Inflammatory macrophage treated with lipopolysaccharide for 1 hour (primary cell): ENCODE measurements around the gene DOC2B.
A peak's percentile ranks its signal among the peaks of the same experiment; 100 is the strongest.
"Not testable (repeated sequence)": the region's sequence is repeated elsewhere in the genome, so short reads cannot be mapped to it uniquely, and the experiment has no call there.

Source experiments
- DNase-seq, 2 donors: peaks; one replicate each; pipeline ENCODE4 v3.0.0-alpha.2; 2020 to 2022

The DOC2B gene

DNA sequence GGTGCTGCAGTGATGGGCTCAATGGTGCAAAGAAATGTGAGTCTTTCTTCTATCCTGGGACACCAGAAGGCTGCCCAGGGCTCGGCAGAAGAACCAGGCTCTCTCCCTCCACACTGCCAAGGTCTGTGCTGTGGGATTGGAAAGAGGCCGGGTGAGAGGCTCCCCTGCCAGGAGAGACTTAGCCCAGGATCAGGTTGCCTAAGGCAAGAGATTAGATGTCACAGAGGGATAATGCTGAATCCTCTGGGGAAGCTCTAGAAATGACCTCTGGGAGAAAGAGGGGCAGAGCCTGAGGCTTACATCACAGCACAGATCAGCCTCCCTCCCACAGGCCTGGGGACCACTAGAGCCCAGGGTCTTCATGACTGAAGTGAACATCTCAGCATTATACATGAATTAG lies 5.7 kb upstream of the DOC2B start:
- no peak for DNase-seq

DNA sequence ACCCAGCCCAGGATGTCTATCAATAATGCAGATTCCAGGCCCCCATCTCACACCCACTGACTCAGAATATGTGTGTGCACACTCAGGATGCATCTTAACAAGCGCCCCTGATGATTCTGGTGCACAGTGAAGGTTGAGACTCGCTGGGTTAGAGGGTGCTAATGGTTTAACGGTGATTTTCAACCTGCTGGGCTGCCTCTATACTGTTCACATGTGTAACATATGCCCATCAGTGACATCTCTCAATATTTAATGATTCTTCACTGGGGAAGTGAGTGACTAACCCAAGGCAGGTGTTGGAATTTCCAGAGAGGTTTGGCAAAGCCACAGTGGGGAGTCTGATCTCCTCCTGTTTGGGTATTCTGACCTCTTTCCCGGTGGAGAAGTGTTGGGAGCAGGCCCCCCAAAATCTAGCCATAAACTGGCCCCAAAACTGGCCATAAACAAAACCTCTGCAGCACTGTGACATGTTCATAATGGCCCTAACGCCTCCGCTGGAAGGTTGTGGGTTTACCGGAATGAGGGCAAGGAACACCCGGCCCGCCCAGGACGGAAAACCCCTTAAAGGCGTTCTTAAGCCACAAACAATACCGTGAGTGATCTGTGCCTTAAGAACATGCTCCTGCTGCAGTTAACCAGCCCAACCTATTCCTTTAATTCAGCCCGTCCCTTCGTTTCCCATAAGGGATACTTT lies 4.1 kb upstream of the DOC2B start:
- peak in 1 of 2 donors; percentile 28 for DNase-seq

DNA sequence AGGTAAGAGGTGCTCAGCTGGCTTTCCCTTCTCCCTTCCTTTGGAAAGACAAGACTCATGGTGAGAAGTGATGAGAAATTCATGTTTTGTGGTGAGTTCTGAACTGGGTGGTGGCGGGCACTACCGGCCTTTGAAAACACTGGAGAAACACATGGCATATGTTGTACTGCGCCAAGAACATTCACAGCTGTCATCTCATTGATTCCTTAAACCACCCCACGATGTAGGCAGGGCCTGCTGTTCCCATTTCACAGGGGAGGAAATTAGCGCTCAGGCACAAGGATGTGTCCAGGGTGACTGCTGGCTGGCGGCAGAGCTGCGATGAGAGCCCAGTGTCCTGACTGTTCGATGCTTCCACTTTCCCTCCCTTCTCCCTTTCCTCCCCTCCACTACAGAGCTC lies 1.6 kb upstream of the DOC2B start:
- DNase-seq, result no peak

DNA sequence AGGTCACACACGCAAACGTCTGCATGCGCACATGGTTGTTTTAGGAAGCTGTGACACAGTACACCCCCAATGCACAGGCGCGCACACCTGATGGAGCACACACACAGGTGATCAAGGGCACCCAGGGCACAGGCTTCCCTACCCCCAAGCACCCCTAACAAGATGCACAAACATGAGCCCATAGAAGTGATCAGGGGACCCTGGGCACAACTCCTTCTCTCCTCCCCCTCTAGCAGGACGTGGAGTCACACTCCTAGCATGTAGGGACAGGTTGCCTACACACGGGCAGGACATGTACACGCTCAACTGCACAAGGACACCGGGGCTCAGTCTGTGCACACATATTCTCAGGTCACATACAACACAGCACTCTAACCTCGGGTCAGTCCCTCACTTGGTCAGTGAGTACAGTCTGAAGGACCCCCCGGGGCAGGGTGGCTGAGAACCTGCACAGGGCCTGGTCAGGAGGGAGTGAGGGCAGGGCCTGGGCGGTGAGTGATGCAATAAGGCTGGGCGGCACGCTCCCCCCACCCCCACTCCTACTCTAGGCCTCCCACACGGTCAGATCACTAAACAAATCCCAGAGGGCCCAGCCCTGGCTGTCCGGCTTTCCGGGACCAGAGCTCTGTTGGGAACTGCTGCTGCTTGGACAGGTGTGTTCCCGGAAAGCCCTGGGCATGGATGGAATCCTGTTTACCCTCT lies 751 bp upstream of the DOC2B start:
- no peak for DNase-seq

DNA sequence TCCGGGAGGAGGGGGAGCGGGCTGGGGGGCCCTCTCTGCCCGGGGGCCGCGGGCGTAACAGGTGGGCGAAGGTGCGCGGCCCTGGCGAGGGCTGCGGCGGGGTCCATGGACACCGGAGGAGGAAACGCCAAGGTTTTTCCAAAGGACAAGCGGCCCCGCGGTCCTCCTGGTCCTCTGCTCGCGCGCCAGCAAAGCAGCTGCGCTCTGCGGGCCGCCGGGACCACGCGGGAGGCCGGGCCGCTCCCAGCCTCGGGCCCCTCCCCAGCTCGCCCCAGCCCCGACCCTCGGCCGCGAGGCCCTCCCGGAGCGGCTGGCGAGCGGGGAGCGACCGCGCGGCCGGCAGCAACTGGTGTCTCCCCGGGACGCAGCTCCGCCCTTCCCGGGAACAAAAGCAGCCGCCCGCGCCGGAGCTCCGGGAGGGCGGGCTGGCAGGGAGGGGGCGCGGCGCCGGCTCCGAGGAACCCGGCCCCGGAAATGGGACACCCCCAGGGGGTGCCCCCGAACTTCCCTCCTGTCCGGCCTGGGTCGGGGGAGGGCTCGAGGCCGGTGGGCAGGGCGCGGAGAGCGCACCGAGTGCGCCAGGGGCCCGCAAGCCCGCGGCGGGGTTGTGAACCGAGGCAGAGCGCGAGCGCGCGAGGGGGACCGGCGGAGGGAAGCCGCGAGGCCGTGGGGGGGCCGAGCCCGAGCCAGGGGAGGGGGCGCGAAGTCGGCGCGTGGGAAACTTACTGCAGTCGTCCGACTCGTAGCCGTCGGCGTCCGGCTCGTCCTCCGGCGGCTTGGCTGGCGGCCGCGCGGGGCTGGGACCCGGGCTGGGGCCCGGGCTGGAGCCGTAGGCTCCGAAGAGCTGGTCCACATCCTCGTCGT lies 837 bp downstream of the DOC2B start:
- DNase-seq, result no peak

DNA sequence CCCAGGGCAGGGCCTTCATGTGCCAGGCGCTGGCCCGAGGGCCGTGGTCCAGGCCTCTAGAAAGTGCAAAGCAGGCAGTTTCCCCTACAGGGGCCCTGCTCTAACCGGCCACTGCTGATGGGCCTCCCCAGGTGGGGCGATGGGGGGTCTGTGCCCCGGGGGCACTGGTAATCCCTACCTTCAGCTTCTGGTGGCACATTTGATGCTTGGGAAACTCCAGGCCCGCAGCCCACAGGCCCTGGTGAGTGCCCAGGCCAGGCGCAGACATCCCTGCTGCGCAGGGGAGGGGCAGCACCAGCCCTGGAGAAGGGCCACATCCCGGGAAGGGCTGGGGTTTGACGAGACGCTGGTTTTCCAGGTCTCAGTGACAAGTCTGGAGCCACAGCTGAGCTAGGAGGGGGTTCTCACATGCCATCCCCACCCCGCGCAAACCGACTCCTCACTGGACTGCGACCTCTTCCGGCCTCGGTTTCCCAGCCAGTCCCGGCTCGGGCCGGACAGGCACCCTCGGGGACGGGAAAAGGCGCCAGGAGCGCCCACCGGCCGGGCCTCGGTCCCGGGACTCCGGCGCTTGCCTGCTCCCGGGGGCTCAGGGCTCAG lies 1.6 kb downstream of the DOC2B start:
- DNase-seq, result no peak

DNA sequence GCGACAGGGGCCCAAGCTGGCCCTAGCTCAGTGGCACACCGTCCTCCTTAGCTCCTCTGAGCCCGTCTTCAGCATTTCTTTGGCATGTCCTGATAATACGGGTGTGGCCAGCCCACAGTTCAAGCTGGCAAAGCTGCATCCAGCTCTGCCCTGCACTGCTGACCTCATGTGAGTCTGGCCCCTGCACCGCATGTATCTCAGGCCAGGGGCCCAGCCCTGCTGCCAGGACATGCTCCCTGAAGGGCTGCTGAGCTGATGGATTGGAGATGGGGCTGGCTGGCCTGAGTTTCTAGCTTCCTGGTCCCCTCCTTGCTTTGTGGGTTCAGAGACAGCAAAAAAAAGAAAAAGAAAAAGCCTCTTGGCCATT lies 2.4 kb downstream of the DOC2B start:
- no peak for DNase-seq

DNA sequence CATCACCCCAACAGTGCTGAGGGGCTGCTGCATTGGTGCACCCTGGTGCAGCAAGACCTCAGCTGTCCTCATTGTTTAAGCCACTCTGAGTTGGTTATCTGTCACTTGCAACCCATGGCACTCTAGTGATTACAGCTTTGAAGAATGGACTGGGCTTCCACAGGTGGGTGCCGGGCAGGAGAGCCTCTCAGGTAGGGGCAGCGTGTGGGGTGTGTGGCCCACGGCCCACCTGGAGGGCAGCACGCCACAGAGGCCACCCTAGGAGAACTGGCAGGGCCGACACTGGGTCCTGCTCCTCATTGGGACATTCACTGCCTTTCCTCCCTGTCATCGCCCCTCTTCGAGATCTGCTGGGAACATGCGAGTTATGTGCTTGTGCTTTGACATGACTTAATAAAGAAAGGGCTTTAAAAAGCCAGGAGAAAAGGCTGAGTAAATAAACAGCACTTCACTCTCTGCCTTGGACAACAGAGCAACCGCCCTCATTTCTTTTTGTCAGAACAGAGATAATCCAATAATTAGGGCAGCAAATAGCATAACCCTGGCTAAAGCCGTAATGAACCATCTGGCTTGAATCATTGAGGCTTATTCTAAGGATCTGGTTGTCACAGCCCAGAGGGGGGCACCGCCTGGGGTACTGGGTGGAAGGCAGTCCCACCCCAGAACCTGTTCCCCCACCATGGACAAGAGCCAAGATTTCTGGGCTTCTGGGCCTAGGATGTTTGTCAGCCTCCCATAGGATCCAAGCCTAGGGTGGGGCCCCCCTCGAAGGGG lies 3.0 kb downstream of the DOC2B start:
- no peak for DNase-seq

DNA sequence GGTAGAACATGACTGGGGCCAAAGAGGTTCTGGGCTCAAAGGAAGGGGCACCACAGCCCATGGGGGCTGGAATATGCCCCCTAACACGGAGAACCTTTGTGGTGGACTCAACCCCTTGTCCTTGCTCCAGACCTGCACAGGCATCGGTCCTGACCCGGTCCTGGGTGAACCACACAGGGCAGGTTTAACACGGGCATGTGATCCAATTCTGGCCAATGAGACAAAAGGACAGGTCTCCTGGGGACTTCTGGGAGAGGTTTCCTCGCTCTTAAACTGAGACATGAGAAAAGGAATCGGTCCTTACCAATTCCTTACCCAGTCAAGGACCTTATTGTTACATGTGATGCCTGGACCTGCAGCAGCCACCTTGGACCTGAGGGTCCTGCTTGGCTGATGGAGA lies 3.7 kb downstream of the DOC2B start:
- no peak for DNase-seq

DNA sequence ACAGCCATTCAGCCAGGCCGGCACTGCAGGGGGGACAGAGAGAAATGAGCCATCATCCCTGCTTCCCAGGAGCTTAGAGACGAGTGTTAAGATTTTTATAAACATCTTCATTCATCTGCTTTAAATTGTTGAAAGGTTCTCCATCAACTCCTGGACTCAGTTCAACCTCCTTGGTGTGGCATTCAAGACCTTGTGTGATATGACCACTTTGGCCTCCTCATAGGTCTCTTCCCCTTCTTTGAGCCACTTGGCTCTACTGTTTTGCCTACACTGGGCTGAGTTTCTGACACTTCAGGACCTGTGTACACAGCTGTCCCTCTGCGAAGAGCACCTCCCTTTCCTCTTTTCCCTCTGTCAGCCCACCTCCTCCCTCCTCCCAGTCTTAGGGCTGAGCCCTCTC lies 4.3 kb downstream of the DOC2B start:
- no peak for DNase-seq

DNA sequence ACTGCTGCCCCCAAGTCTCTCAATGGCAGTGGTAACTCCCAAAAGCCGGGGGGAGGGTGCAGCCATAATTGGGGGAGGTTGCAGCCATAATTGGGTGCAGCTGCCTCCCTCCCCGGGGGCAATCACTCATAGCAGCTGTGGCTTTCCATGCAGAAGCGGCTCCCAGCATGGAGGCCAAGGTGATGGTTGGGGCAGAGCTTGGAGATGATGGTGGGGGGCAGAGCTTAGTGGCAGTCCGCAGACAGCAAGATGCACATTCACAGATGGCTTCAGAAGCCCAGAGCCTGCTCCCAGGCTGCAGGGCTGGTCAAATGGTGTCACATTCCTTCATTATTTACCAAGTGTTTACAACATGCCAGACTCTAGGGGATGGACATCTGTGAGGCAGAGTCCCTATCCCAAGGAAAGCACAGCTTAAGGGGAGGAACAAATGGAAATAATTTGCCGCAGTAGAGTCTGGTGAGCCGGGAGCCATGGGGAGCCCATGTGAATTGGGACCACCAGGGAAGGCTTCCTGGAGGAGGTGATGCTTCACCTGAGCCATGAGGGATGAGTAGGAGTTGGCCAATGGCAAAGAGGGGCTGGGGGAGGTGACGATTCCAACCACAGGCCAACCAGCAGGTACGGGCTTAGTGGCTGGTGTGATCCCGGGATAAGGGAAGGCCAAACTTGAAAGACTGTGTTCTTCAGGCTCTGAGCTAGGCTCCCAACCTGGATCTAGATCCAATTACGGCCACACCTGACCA lies 8.1 kb downstream of the DOC2B start:
- DNase-seq, result no peak

DNA sequence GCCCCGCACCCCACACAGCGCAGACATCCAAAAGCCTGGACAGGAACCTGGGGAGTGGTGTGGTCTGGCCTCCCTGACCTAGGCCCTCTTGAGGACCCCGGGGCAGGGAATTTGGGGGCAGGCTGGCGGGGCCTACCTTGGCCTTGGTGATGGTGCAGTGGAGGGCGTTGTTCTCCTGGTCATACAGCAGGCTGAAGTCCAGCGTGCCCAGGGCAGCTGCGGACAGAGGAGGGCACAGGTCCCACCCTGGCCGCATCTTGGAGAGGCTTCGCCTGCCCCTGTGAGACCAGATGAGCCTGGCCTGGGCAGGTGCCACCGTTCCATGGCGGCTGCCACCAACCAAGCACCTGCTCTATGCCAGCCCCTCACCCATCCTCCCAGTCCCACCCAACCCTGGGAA lies 9.0 kb downstream of the DOC2B start:
- no peak for DNase-seq

DNA sequence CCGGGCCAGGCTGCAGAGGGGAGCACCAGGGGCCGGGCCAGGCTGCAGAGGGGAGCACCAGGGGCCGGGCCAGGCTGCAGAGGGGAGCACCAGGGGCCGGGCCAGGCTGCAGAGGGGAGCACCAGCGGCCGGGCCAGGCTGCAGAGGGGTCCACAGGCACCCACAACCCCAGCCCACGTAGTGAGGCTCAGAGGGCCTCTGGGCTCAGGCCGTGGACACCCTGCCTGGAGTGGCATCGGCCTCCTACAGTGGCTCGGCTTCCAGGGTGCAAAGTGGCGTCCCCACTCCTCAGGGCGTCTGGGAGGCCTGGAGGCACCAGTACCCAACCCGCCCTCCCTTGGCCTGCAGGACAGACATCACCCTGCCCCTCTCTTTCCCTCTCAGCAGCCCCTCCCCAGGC lies 9.6 kb downstream of the DOC2B start:
- no peak for DNase-seq

DNA sequence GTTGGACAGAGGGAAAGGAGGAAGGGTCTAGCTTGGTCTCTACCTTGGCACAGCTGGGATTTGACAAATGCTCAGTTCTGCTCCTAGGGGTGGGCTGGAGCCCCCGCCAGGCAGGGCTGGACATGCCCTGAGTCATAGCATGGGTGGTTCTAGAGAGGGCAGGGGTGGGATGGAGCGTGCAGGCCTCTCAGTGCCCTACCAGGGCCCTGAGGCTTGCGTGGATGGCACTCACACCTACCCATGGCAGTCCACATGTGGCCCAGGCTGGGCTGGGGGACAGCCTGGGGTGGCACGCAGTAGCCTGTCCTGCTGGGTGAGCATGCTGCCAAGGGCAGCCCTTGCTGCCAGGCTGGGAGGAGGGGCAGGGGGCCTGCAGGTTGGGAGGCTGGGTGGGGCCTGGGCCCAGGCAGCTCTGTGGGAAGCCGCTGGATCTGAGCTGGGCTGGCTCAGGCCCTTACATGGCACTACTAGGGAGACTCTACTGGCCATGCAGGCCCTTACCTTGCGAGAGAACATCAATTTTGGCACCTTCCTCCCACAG lies 11.2 kb downstream of the DOC2B start:
- no peak for DNase-seq

DNA sequence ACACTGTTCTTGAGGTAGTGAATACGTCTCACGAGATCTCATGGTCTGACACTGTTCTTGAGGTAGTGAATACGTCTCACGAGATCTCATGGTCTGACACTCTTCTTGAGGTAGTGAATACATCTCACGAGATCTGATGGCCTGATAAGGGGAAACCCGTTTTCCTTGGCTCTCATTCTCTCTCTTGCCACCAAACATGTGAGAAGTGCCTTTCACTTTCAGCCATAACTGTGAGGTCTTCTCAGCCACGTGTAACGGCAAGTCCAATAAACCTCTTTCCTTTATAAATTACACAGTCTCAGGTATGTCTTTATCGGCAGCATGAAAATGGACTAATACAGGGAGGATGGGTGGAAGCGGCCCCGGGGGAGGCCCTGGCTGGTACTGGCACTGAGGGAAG lies 12.8 kb downstream of the DOC2B start:
- not testable (repeated sequence) for DNase-seq

DNA sequence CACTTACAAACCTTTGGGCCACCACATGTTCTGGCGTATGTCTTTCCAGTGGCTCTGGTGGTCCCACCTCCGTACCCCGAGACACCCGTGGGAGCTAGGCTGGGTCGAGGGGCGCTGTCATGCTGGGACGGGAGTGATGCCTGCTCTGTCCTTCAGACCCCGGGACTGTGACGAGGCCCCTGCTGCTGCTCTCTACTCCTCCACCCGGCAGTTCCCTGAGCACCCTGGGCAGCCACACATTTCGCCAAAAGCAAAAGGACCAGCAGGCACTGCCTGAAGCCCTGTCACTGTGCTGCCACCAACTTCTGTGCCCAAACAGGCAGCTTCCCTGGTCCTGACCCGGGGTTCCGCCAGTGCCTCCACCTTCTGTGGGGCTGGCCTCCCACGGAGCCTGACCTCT lies 15.5 kb downstream of the DOC2B start:
- DNase-seq, result no peak

DNA sequence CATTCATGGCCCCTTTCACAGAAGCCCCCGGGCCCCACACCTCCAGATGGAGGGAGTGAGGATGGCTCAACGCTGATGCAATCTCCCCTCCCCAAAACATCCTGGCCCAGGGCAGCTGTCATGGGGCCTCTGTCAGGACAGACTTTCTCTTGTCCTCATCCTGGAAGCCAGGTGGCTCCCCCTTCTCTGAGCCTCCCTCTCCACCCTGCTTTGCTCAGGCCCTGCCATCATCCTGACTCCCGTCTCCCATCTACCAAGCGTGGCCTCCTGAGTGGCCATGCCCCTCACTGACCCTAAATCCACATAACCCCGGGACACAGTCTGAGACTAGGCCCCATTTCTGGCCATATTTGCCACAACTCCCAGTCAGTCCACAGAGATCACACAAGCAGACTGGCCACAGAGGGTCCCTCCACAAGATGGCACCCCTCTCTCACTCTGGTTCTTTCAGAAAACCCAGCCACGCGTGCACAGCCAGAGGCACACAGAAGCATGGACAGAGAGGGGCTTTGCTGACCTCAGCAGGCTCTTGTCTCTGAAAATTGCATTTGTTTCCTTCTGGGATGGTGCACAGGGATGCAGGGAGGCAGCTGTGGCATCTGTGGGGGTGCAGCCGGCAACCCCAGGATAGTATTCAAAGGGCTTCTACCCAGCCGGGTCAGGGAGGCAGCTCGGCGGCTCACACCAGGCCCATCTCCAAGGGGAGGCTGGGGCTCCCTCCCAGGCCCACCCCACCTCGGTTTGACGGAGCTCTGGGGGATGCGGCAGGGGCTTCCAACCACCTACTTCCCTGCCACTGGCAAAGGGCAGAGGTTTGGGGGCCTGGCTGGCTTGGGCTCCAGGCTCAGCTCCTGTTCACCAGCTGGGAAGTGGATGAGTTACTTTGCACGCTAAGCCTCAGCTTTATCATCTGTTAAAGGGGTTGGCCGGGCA lies 16.9 kb downstream of the DOC2B start:
- DNase-seq, result peak; percentile 20 to 40

DNA sequence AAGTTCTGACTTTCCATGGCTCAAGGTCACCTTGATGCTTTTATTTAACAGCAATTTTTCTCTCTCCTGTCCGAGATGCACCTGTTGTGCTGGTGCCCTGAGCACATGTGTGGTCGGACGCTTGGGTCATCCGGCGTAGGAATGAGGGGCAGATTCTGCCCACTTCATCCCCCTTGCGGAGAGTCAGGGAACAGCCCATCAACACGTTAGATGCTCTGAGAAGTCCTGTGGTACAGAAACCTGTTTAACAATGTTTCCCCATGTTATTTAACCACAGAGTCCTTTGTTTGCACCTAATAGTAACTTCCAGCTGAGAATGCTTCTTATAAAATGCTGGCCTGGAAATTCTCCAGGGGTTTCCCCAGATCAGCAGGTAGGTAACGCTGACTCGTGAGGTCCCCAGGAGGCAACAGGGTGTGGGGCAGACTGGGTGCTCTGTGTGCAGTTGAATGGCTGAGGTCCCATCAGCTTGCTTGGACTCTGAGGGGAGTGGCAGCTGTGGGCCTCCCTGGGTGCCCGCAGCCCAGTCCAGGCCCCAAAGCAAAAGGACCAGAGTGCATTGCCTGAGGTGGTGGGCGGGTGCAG lies 17.8 kb downstream of the DOC2B start:
- no peak for DNase-seq

DNA sequence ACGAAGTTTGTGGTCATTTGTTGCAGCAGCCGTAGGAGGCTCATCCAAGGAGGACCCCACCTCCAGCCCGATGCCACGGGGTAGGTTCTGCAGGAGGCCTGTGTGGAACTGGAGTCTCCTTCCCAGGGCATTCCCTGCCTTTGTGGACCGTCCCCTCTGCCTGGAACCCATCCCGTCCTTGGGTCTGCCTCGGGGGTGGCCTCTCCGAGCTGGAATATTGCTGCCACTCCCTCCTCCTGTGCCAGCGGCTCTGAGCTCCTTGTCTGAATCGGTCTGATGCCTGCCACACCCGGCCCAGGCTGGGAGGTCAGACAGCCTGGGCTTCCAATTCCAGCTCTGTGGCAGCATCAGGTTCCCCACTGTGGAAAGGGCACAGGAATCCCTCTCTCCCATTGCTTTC lies 18.8 kb downstream of the DOC2B start:
- no peak for DNase-seq

DNA sequence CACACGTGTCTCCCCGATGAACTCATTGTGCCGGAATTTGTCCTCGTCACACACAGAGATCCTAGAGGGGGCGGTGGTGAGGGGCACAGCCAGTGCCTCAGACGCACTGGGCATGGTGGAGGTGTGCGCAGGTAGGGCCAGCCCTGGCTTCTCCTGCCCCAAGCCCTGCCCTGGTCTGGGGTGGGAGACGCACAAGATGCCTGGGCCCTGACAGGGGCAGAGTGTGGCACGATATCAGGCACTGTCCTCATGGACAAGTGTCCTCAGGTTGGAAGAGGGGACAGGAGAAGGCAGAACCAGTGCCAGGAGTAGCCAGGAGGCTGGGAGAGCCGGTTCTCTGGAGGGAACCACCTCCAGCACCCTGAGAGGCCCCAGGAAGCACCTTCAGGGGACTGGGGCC lies 20.0 kb downstream of the DOC2B start:
- no peak for DNase-seq
